Keratinocyte (primary cell): ENCODE measurements around the gene DHX58. TPM values are rescaled to one million over a fixed set of nuclear protein-coding genes. Genes with fewer than 3 reads are reported as not detected.

Experiments used
- DNase-seq: peaks from one replicate; pipeline ENCODE4 v3.0.0-alpha.2; 2011; ENCODE audit warnings: low read depth, missing footprints, low spot score
- FAIRE-seq: peaks from 2 replicates; lab custom pipeline; 2011; peaks lifted over from hg19 to GRCh38; lab: Jason Lieb, UNC
- H2AFZ ChIP-seq: 2 replicates; pipeline ENCODE4 v1.6.0; 2012; ENCODE audit warnings: low read length, control low read depth, inconsistent platforms; ENCODE audit not compliant: control insufficient read depth
- H3K27ac ChIP-seq: 2 replicates; pipeline ENCODE4 v1.5.1; 2011; ENCODE audit warnings: low read length; ENCODE audit not compliant: control insufficient read depth, insufficient read depth
- H3K27me3 ChIP-seq: 3 replicates; pipeline ENCODE4 v1.6.0; 2011; ENCODE audit warnings: low read length; ENCODE audit not compliant: control insufficient read depth, insufficient read depth; ENCODE audit errors: extremely low read depth
- H3K36me3 ChIP-seq, 2 experiments: 2 replicates in 1 of 2; 3 replicates in 1 of 2; pipeline ENCODE4 v1.5.1; 2011; ENCODE audit warnings: low read length in 2 of 2, mild to moderate bottlenecking in 1 of 2; ENCODE audit not compliant: control insufficient read depth in 2 of 2, insufficient read depth in 2 of 2; ENCODE audit errors: extremely low read depth in 1 of 2
- H3K4me1 ChIP-seq: 3 replicates; pipeline ENCODE4 v1.5.1; 2011; ENCODE audit warnings: low read length; ENCODE audit not compliant: control insufficient read depth, insufficient read depth; ENCODE audit errors: extremely low read depth
- H3K4me2 ChIP-seq: 3 replicates; pipeline ENCODE4 v1.6.0; 2011; ENCODE audit warnings: low read depth, low read length; ENCODE audit not compliant: control insufficient read depth, insufficient read depth; ENCODE audit errors: extremely low read depth
- H3K4me3 ChIP-seq, 3 experiments: fragments of 200-600 bp in 1 of 3; sonication (generic) in 1 of 3; 2 replicates in 2 of 3; 3 replicates in 1 of 3; pipeline ENCODE4 v1.5.1; 2011 to 2016; ENCODE audit warnings: low read length in 3 of 3, mild to moderate bottlenecking in 3 of 3, control low read depth in 2 of 3, inconsistent platforms in 1 of 3, low read depth in 1 of 3, mixed read lengths in 1 of 3, mixed run types in 1 of 3, moderate library complexity in 1 of 3; ENCODE audit not compliant: control insufficient read depth in 2 of 3, insufficient read depth in 2 of 3; ENCODE audit errors: extremely low read depth in 1 of 3
- H3K79me2 ChIP-seq: 2 replicates; pipeline ENCODE4 v1.6.0; 2012; ENCODE audit warnings: low read length; ENCODE audit not compliant: control insufficient read depth, insufficient read depth
- H3K9ac ChIP-seq: 3 replicates; pipeline ENCODE4 v1.6.0; 2011; ENCODE audit warnings: low read length; ENCODE audit not compliant: control insufficient read depth, insufficient read depth; ENCODE audit errors: extremely low read depth
- H3K9me1 ChIP-seq: 3 replicates; pipeline ENCODE4 v1.6.0; 2011; ENCODE audit warnings: low read length; ENCODE audit not compliant: control insufficient read depth, insufficient read depth; ENCODE audit errors: extremely low read depth
- H3K9me3 ChIP-seq: 2 replicates; pipeline ENCODE4 v1.5.1; 2012; ENCODE audit warnings: low read depth, low read length; ENCODE audit not compliant: control insufficient read depth
- H4K20me1 ChIP-seq: 3 replicates; pipeline ENCODE4 v1.6.0; 2011; ENCODE audit warnings: low read length; ENCODE audit not compliant: control insufficient read depth, insufficient read depth; ENCODE audit errors: extremely low read depth
- CTCF ChIP-seq, 3 experiments: IDR thresholded peaks in 1 of 3; conservative IDR thresholded peaks in 1 of 3; optimal IDR thresholded peaks in 1 of 3; 2 replicates in 2 of 3; 3 replicates in 1 of 3; pipeline versions ENCODE3 to v1.5.1; 2011; ENCODE audit warnings: low read length in 3 of 3, mild to moderate bottlenecking in 3 of 3, moderate library complexity in 2 of 3, control low read depth in 1 of 3, inconsistent platforms in 1 of 3; ENCODE audit not compliant: insufficient read depth in 2 of 3; ENCODE audit errors: extremely low read depth in 1 of 3
- EZH2 ChIP-seq: IDR thresholded peaks from one replicate; pipeline ENCODE4 v1.6.1; 2012; ENCODE audit warnings: inconsistent platforms, mild to moderate bottlenecking, low read length, moderate library complexity
- dilution Hi-C: fragments of 300-500 bp; cut with MboI; formaldehyde crosslinking; loops from one replicate; pipeline ENCODE4 v1.7.0; 2020; ENCODE audit warnings: low sequenced_read_pairs; ENCODE audit not compliant: extremely low pct_ligation_motif_present
- polyA plus RNA-seq, 5 experiments: library from polyadenylated mRNA; depleted of rRNA in 3 of 5; stranded (reverse) in 3 of 5; stranded (forward) in 1 of 5; unstranded in 1 of 5; fragments of >200 nt; gene quantifications; 1 replicate in 1 of 5; 2 replicates in 3 of 5; 3 replicates in 1 of 5; pipeline versions ENCODE4 v1.2.1 to v1.2.3, GENCODE V29; 2011 to 2012; ENCODE audit warnings: missing spikeins in 2 of 5, low read depth in 1 of 5, low replicate concordance in 1 of 5

The DHX58 gene
- polyA plus RNA-seq, 1 donor (not counting 4 experiments of a cell fraction or from before 2014, with no cell fraction given): 5.2 TPM

GRCh38 chr17:42110301-42111264, 1.9 kb downstream of the DHX58 start:
- TF ChIP-seq EZH2 (no peak), CTCF (optimal IDR thresholded peaks at IDR 0.05 in 1 of 3, IDR thresholded peaks at IDR 0.05 in 1 of 3, conservative IDR thresholded peaks at IDR 0.05 in 1 of 3; ENCODE audit: extremely low read depth in 1 of 3, insufficient read depth in 2 of 3, low read length in 3 of 3) (no peak)
- Histone ChIP-seq H3K4me3 (no peak overlapping the region), H3K4me1 (peaks cover 28% of the 10 kb centered on the region), H3K9me1 (no peaks in the 10 kb centered on the region), H3K9me3 (no peaks in the 10 kb centered on the region), H2AFZ (no peak overlapping the region), H3K27ac (no peak overlapping the region), H4K20me1 (no peaks in the 10 kb centered on the region), H3K79me2 (no peaks in the 10 kb centered on the region), H3K27me3 (no peaks in the 10 kb centered on the region), H3K9ac (no peak overlapping the region), H3K4me2 (no peak overlapping the region), H3K36me3 (peaks cover 3 to 8% of the 10 kb centered on the region in 2 experiments)
- FAIRE-seq (no peak), DNase-seq (no peak)
- dilution Hi-C loops: no loop called here

GRCh38 chr17:42109086-42109485, 3.4 kb downstream of the DHX58 start:
- no peaks in the 10 kb centered on the region for H3K79me2 ChIP-seq
- H3K27me3 ChIP-seq: no peaks in the 10 kb centered on the region
- dilution Hi-C loops: no loop called here
- DNase-seq (no peak), FAIRE-seq (no peak)
- H3K9ac ChIP-seq: no peak overlapping the region
- H3K9me3 ChIP-seq: no peaks in the 10 kb centered on the region
- TF ChIP-seq EZH2 (no peak), CTCF (optimal IDR thresholded peaks at IDR 0.05 in 1 of 3, IDR thresholded peaks at IDR 0.05 in 1 of 3, conservative IDR thresholded peaks at IDR 0.05 in 1 of 3; ENCODE audit: extremely low read depth in 1 of 3, insufficient read depth in 2 of 3, low read length in 3 of 3) (no peak)
- H3K9me1 ChIP-seq: no peaks in the 10 kb centered on the region
- H3K4me1 ChIP-seq: peaks cover 24% of the 10 kb centered on the region
- no peak overlapping the region for H3K4me3 ChIP-seq
- no peak overlapping the region for H2AFZ ChIP-seq
- H4K20me1 ChIP-seq: no peaks in the 10 kb centered on the region
- no peak overlapping the region for H3K27ac ChIP-seq
- H3K36me3 ChIP-seq: peaks cover 0 to 6% of the 10 kb centered on the region in 2 experiments
- H3K4me2 ChIP-seq: no peak overlapping the region
